HCT116 (cell line): ENCODE data around the gene TAF1D. TPM values are rescaled to one million over a fixed set of nuclear protein-coding genes. Genes with fewer than 3 reads are reported as not detected.

Source experiments
- ATAC-seq: fragments of 200-7000 bp; cut with Tn5 transposase; 2 replicates; pipeline ENCODE4 v1.9.1; 2020; ENCODE audit warnings: mild to moderate bottlenecking, moderate library complexity
- BruUV-seq: library from RNA; stranded (reverse); fragments of 400-500 nt; replicated peaks from 2 replicates; lab custom pipeline; 2021; lab: Mats Ljungman, UMichigan
- CTCF ChIA-PET: fragments of 300-600 bp; sonication (Branson Sonifier 250); formaldehyde crosslinking; loops from one replicate; lab custom pipeline; 2021; ENCODE audit warnings: antibody characterized with exemption; lab: Charles Lee
- POLR2A ChIA-PET: fragments of 300-600, 350-600 bp; sonication (Branson Sonifier 250); formaldehyde crosslinking; loops from one replicate; lab custom pipeline; 2021; ENCODE audit warnings: antibody characterized with exemption; lab: Charles Lee
- RAD21 ChIA-PET, 2 experiments: fragments of 300-600 bp; sonication (Branson Sonifier 250); formaldehyde crosslinking; loops; one replicate each; lab custom pipeline; 2023; ENCODE audit warnings: low total read pairs in 2 of 2; ENCODE audit not compliant: uncharacterized antibody in 2 of 2, unreplicated experiment in 2 of 2, low non-redundant PET in 1 of 2; lab: Charles Lee
- DNase-seq: peaks from one replicate; pipeline ENCODE4 v3.0.0-alpha.2; 2010; ENCODE audit warnings: low read depth, low spot score
- H2AFZ ChIP-seq: fragments of 200-600 bp; shearing (Covaris generic), sonication (generic); 2 replicates; pipeline ENCODE4 v1.6.1; 2017; ENCODE audit warnings: low read depth, mixed run types, mixed read lengths, antibody characterized with exemption, low read length; ENCODE audit not compliant: poor library complexity, severe bottlenecking
- H3K27ac ChIP-seq: 2 replicates; pipeline ENCODE4 v1.5.1; 2012; ENCODE audit warnings: low read depth, low read length
- H3K27me3 ChIP-seq: fragments of 200-600 bp; sonication (generic); 2 replicates; pipeline ENCODE4 v1.6.1; 2016; ENCODE audit warnings: mixed run types, low read length, mixed read lengths; ENCODE audit not compliant: insufficient read depth
- H3K36me3 ChIP-seq, 2 experiments: fragments of 200-500 bp in 1 of 2; fragments of 200-600 bp in 1 of 2; sonication (Bioruptor generic) in 1 of 2; sonication (generic) in 1 of 2; 2 replicates each; pipeline versions ENCODE4 v1.5.1 to v1.6.1; 2014 to 2016; ENCODE audit warnings: low read length in 2 of 2, inconsistent platforms in 1 of 2, mixed read lengths in 1 of 2, mixed run types in 1 of 2; ENCODE audit not compliant: insufficient read depth in 2 of 2, control insufficient read depth in 1 of 2
- H3K4me1 ChIP-seq, 2 experiments: fragments of 200-600 bp in 1 of 2; sonication (generic) in 1 of 2; 2 replicates each; pipeline versions ENCODE4 v1.5.1 to v1.6.1; 2012 to 2017; ENCODE audit warnings: low read length in 2 of 2, inconsistent platforms in 1 of 2, mild to moderate bottlenecking in 1 of 2, mixed read lengths in 1 of 2, mixed run types in 1 of 2, moderate library complexity in 1 of 2; ENCODE audit not compliant: insufficient read depth in 2 of 2, control insufficient read depth in 1 of 2
- H3K4me2 ChIP-seq: fragments of 200-600 bp; sonication (generic); 2 replicates; pipeline ENCODE4 v1.6.1; 2017; ENCODE audit warnings: mixed run types, low read length, mixed read lengths
- H3K4me3 ChIP-seq, 2 experiments: fragments of 200-600 bp in 1 of 2; sonication (generic) in 1 of 2; replicated peaks in 1 of 2; 2 replicates each; pipeline ENCODE4 v1.5.1; 2011 to 2016; ENCODE audit warnings: low read length in 2 of 2, control low read depth in 1 of 2, low read depth in 1 of 2, mild to moderate bottlenecking in 1 of 2, mixed read lengths in 1 of 2, mixed run types in 1 of 2
- H3K79me2 ChIP-seq: fragments of 200-600 bp; sonication (generic); 2 replicates; pipeline ENCODE4 v1.6.1; 2017; ENCODE audit warnings: mild to moderate bottlenecking, mixed run types, low read length, moderate library complexity, mixed read lengths; ENCODE audit not compliant: insufficient read depth
- H3K9ac ChIP-seq: fragments of 200-600 bp; sonication (generic); 2 replicates; pipeline ENCODE4 v1.6.1; 2016; ENCODE audit warnings: low read length, mixed read lengths
- H3K9me2 ChIP-seq: fragments of 200-600 bp; sonication (generic), shearing (Covaris generic); 2 replicates; pipeline ENCODE4 v1.6.1; 2017; ENCODE audit warnings: mixed run types, mild to moderate bottlenecking, moderate library complexity; ENCODE audit not compliant: insufficient read depth
- H3K9me3 ChIP-seq, 2 experiments: fragments of 200-500 bp in 1 of 2; fragments of 200-600 bp in 1 of 2; sonication (Bioruptor generic) in 1 of 2; sonication (generic) in 1 of 2; 2 replicates each; pipeline ENCODE4 v1.6.1; 2014 to 2017; ENCODE audit warnings: low read length in 2 of 2, mixed read lengths in 2 of 2, inconsistent platforms in 1 of 2, low read depth in 1 of 2, mild to moderate bottlenecking in 1 of 2, mixed run types in 1 of 2, moderate library complexity in 1 of 2; ENCODE audit not compliant: control insufficient read depth in 1 of 2, insufficient read depth in 1 of 2
- H4K20me1 ChIP-seq: fragments of 200-600 bp; sonication (generic), shearing (Covaris generic); 2 replicates; pipeline ENCODE4 v1.6.1; 2017; ENCODE audit warnings: mixed run types, mild to moderate bottlenecking, moderate library complexity; ENCODE audit not compliant: insufficient read depth
- EGR1 ChIP-seq: IDR thresholded peaks from 2 replicates; pipeline ENCODE4 v1.6.1; 2012; ENCODE audit warnings: low read depth
- ELF1 ChIP-seq: IDR thresholded peaks from 2 replicates; pipeline ENCODE4 v1.6.1; 2012; ENCODE audit warnings: low read depth, borderline replicate concordance
- JUND ChIP-seq: IDR thresholded peaks from 2 replicates; pipeline ENCODE4 v1.6.1; 2012
- POLR2A ChIP-seq: IDR thresholded peaks from 2 replicates; pipeline ENCODE4 v1.7.0; 2011; ENCODE audit warnings: borderline replicate concordance; ENCODE audit not compliant: insufficient read depth, insufficient read length; ENCODE audit errors: extremely low read depth
- POLR2AphosphoS5 ChIP-seq: IDR thresholded peaks from 2 replicates; pipeline ENCODE4 v1.6.1; 2011; ENCODE audit warnings: mild to moderate bottlenecking, low read depth, low read length, moderate library complexity
- SIN3A ChIP-seq: IDR thresholded peaks from 2 replicates; pipeline ENCODE4 v1.6.1; 2012; ENCODE audit warnings: low read depth
- SRF ChIP-seq: IDR thresholded peaks from 2 replicates; pipeline ENCODE4 v1.6.1; 2012; ENCODE audit warnings: low read depth
- TCF7L2 ChIP-seq: IDR thresholded peaks from 2 replicates; pipeline ENCODE4 v1.7.0; 2011; ENCODE audit warnings: borderline replicate concordance, inconsistent platforms; ENCODE audit not compliant: insufficient read depth, insufficient read length; ENCODE audit errors: extremely low read depth
- YY1 ChIP-seq: IDR thresholded peaks from 2 replicates; pipeline ENCODE4 v1.6.1; 2011; ENCODE audit warnings: low read length, low read depth, moderate library complexity, mild to moderate bottlenecking; ENCODE audit not compliant: insufficient replicate concordance; ENCODE audit errors: extremely low read depth
- ZBTB33 ChIP-seq: IDR thresholded peaks from 2 replicates; pipeline ENCODE4 v1.6.1; 2011; ENCODE audit warnings: mild to moderate bottlenecking, low read length, moderate library complexity; ENCODE audit not compliant: insufficient replicate concordance; ENCODE audit errors: extremely low read depth
- ZFX ChIP-seq: fragments of 450-650 bp; IDR thresholded peaks from 2 replicates; pipeline ENCODE4 v1.6.1; 2017
- ZNF274 ChIP-seq: fragments of 200-500 bp; sonication (Bioruptor generic); IDR thresholded peaks from 2 replicates; pipeline ENCODE4 v1.6.1; 2014; ENCODE audit warnings: mild to moderate bottlenecking, low read depth, low read length, inconsistent platforms
- intact Hi-C: fragments of 100-400 bp; cut with micrococcal nuclease; formaldehyde crosslinking; loops from 2 replicates; pipeline ENCODE4 v1.10.0; 2022
- total RNA-seq: library from RNA; stranded (reverse); gene quantifications from one replicate; pipeline ENCODE4 v1.2.1, GENCODE V29; 2021; ENCODE audit not compliant: unreplicated experiment
- TF ChIP-seq, protein P1 (sequence below): IDR thresholded peaks from 2 replicates; pipeline ENCODE4 v1.6.1; 2012; ENCODE audit warnings: low read depth

Gene TAF1D
- total RNA-seq, 1 experiment from 2014 or later: 267 TPM

GRCh38 chr11:93717501-93717900 lies 23.8 kb downstream of the TAF1D start:
- no peak for DNase-seq
- Histone ChIP-seq H3K4me1 (no peaks in the 10 kb centered on the region), H3K9me3 (no peaks in the 10 kb centered on the region), H2AFZ (no peak overlapping the region), H3K27ac (no peak overlapping the region), H4K20me1 (no peaks in the 10 kb centered on the region), H3K79me2 (peaks cover 31% of the 10 kb centered on the region), H3K4me3 (no peak overlapping the region), H3K9me2 (no peaks in the 10 kb centered on the region), H3K4me2 (no peak overlapping the region), H3K27me3 (no peaks in the 10 kb centered on the region), H3K9ac (no peak overlapping the region), H3K36me3 (peaks cover 6 to 14% of the 10 kb centered on the region in 2 experiments; a peak in 2 of 4 replicates)
- BruUV-seq: no TSS peak
- RAD21 ChIA-PET: no interaction called here
- CTCF ChIA-PET: no interaction called here
- intact Hi-C loops: no loop called here
- ATAC-seq: no peak
- TF ChIP-seq SRF (no peak), JUND (no peak), YY1 (no peak), ZBTB33 (no peak), ZNF274 (no peak), POLR2AphosphoS5 (no peak), TCF7L2 (no peak), EGR1 (no peak), ELF1 (no peak), POLR2A (no peak), ZFX (no peak), SIN3A (no peak)
- TF ChIP-seq, protein P1, sequence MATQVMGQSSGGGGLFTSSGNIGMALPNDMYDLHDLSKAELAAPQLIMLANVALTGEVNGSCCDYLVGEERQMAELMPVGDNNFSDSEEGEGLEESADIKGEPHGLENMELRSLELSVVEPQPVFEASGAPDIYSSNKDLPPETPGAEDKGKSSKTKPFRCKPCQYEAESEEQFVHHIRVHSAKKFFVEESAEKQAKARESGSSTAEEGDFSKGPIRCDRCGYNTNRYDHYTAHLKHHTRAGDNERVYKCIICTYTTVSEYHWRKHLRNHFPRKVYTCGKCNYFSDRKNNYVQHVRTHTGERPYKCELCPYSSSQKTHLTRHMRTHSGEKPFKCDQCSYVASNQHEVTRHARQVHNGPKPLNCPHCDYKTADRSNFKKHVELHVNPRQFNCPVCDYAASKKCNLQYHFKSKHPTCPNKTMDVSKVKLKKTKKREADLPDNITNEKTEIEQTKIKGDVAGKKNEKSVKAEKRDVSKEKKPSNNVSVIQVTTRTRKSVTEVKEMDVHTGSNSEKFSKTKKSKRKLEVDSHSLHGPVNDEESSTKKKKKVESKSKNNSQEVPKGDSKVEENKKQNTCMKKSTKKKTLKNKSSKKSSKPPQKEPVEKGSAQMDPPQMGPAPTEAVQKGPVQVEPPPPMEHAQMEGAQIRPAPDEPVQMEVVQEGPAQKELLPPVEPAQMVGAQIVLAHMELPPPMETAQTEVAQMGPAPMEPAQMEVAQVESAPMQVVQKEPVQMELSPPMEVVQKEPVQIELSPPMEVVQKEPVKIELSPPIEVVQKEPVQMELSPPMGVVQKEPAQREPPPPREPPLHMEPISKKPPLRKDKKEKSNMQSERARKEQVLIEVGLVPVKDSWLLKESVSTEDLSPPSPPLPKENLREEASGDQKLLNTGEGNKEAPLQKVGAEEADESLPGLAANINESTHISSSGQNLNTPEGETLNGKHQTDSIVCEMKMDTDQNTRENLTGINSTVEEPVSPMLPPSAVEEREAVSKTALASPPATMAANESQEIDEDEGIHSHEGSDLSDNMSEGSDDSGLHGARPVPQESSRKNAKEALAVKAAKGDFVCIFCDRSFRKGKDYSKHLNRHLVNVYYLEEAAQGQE: no peak
- POLR2A ChIA-PET: interaction anchor here (1.2 kb wide), 2 partner anchors 9 to 24 kb away, joined by 3 to 4 read pairs; partner anchors contain the start of genes C11orf54 and TAF1D
